ENCODE results near the gene PANX1.

The PANX1 gene

GRCh38 chr11:94194712-94195111 is 66.1 kb downstream of the PANX1 start:
- no peak for TF ChIP-seq POLR2AphosphoS5 (IDR thresholded peaks at IDR 0.05; ENCODE audit: low read depth, low read length)
- TF ChIP-seq TAF1 (IDR thresholded peaks at IDR 0.05; ENCODE audit: borderline replicate concordance, low read depth, low read length), result no peak
- no peak for TF ChIP-seq POLR2A (IDR thresholded peaks at IDR 0.05; ENCODE audit: low read depth, low read length)
- DNase-seq (ENCODE audit: insufficient read length) (no peak), FAIRE-seq (no peak)

- FAIRE-seq (no peak), DNase-seq (ENCODE audit: insufficient read length) (no peak)
- TF ChIP-seq POLR2AphosphoS5 (IDR thresholded peaks at IDR 0.05; ENCODE audit: low read depth, low read length) (no peak), TAF1 (IDR thresholded peaks at IDR 0.05; ENCODE audit: borderline replicate concordance, low read depth, low read length) (no peak), POLR2A (IDR thresholded peaks at IDR 0.05; ENCODE audit: low read depth, low read length) (no peak)
Observed at GRCh38 chr11:94196363-94196762, 67.7 kb downstream of the PANX1 start.

- TF ChIP-seq POLR2AphosphoS5 (IDR thresholded peaks at IDR 0.05; ENCODE audit: low read depth, low read length) (no peak), TAF1 (IDR thresholded peaks at IDR 0.05; ENCODE audit: borderline replicate concordance, low read depth, low read length) (no peak), POLR2A (IDR thresholded peaks at IDR 0.05; ENCODE audit: low read depth, low read length) (no peak)
- DNase-seq (ENCODE audit: insufficient read length) (no peak), FAIRE-seq (no peak)
Observed at GRCh38 chr11:94198718-94199117, 70.1 kb downstream of the PANX1 start.

GRCh38 chr11:94199136-94200130 is 70.8 kb downstream of the PANX1 start:
- no peak for TF ChIP-seq TAF1 (IDR thresholded peaks at IDR 0.05; ENCODE audit: borderline replicate concordance, low read depth, low read length)
- TF ChIP-seq POLR2AphosphoS5 (IDR thresholded peaks at IDR 0.05; ENCODE audit: low read depth, low read length), result no peak
- no peak for TF ChIP-seq POLR2A (IDR thresholded peaks at IDR 0.05; ENCODE audit: low read depth, low read length)
- no peak for DNase-seq (ENCODE audit: insufficient read length)
- FAIRE-seq, result no peak

GRCh38 chr11:94201004-94201465 is 72.4 kb downstream of the PANX1 start:
- TF ChIP-seq POLR2A (IDR thresholded peaks at IDR 0.05; ENCODE audit: low read depth, low read length), result no peak
- TF ChIP-seq TAF1 (IDR thresholded peaks at IDR 0.05; ENCODE audit: borderline replicate concordance, low read depth, low read length), result no peak
- no peak for TF ChIP-seq POLR2AphosphoS5 (IDR thresholded peaks at IDR 0.05; ENCODE audit: low read depth, low read length)
- no peak for FAIRE-seq
- no peak for DNase-seq (ENCODE audit: insufficient read length)

GRCh38 chr11:94203070-94203469 is 74.4 kb downstream of the PANX1 start:
- DNase-seq (ENCODE audit: insufficient read length) (no peak), FAIRE-seq (no peak)

GRCh38 chr11:94211261-94211830 is 82.7 kb downstream of the PANX1 start:
- no peak for FAIRE-seq
- no peak for DNase-seq (ENCODE audit: insufficient read length)
- TF ChIP-seq POLR2AphosphoS5 (IDR thresholded peaks at IDR 0.05; ENCODE audit: low read depth, low read length), result no peak
- no peak for TF ChIP-seq TAF1 (IDR thresholded peaks at IDR 0.05; ENCODE audit: borderline replicate concordance, low read depth, low read length)
- no peak for TF ChIP-seq POLR2A (IDR thresholded peaks at IDR 0.05; ENCODE audit: low read depth, low read length)

More at GRCh38 chr11:94203070-94203469, 74.4 kb downstream of the PANX1 start:
- TF ChIP-seq POLR2AphosphoS5 (IDR thresholded peaks at IDR 0.05; ENCODE audit: low read depth, low read length), result no peak
- TF ChIP-seq POLR2A (IDR thresholded peaks at IDR 0.05; ENCODE audit: low read depth, low read length), result no peak
- no peak for TF ChIP-seq TAF1 (IDR thresholded peaks at IDR 0.05; ENCODE audit: borderline replicate concordance, low read depth, low read length)

- no peak for FAIRE-seq
- TF ChIP-seq TAF1 (IDR thresholded peaks at IDR 0.05; ENCODE audit: borderline replicate concordance, low read depth, low read length) (no peak), POLR2AphosphoS5 (IDR thresholded peaks at IDR 0.05; ENCODE audit: low read depth, low read length) (no peak), POLR2A (IDR thresholded peaks at IDR 0.05; ENCODE audit: low read depth, low read length) (no peak)
- DNase-seq (ENCODE audit: insufficient read length), result no peak
Observed at GRCh38 chr11:94212898-94213297, 84.3 kb downstream of the PANX1 start.

GRCh38 chr11:94217705-94218104 is 89.1 kb downstream of the PANX1 start:
- DNase-seq (ENCODE audit: insufficient read length) (no peak), FAIRE-seq (no peak)
- TF ChIP-seq POLR2A (IDR thresholded peaks at IDR 0.05; ENCODE audit: low read depth, low read length), result no peak
- no peak for TF ChIP-seq TAF1 (IDR thresholded peaks at IDR 0.05; ENCODE audit: borderline replicate concordance, low read depth, low read length)
- no peak for TF ChIP-seq POLR2AphosphoS5 (IDR thresholded peaks at IDR 0.05; ENCODE audit: low read depth, low read length)

- no peak for DNase-seq (ENCODE audit: insufficient read length)
- FAIRE-seq, result no peak
- TF ChIP-seq POLR2AphosphoS5 (IDR thresholded peaks at IDR 0.05; ENCODE audit: low read depth, low read length) (no peak), TAF1 (IDR thresholded peaks at IDR 0.05; ENCODE audit: borderline replicate concordance, low read depth, low read length) (no peak), POLR2A (IDR thresholded peaks at IDR 0.05; ENCODE audit: low read depth, low read length) (no peak)
Observed at GRCh38 chr11:94218372-94218771, 89.7 kb downstream of the PANX1 start.

- DNase-seq (ENCODE audit: insufficient read length), result no peak
Observed at GRCh38 chr11:94219771-94220170, 91.1 kb downstream of the PANX1 start.

More at GRCh38 chr11:94219771-94220170, 91.1 kb downstream of the PANX1 start:
- TF ChIP-seq POLR2AphosphoS5 (IDR thresholded peaks at IDR 0.05; ENCODE audit: low read depth, low read length) (no peak), TAF1 (IDR thresholded peaks at IDR 0.05; ENCODE audit: borderline replicate concordance, low read depth, low read length) (no peak)
- FAIRE-seq, result no peak
